ENCODE measurements around the gene FZD10. TPM values are rescaled to one million over a fixed set of nuclear protein-coding genes. Genes with fewer than 3 reads are reported as not detected.
A peak's percentile ranks its signal among the peaks of the same experiment; 100 is the strongest.

The FZD10 gene, protein sequence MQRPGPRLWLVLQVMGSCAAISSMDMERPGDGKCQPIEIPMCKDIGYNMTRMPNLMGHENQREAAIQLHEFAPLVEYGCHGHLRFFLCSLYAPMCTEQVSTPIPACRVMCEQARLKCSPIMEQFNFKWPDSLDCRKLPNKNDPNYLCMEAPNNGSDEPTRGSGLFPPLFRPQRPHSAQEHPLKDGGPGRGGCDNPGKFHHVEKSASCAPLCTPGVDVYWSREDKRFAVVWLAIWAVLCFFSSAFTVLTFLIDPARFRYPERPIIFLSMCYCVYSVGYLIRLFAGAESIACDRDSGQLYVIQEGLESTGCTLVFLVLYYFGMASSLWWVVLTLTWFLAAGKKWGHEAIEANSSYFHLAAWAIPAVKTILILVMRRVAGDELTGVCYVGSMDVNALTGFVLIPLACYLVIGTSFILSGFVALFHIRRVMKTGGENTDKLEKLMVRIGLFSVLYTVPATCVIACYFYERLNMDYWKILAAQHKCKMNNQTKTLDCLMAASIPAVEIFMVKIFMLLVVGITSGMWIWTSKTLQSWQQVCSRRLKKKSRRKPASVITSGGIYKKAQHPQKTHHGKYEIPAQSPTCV
- not detected for total RNA-seq

DNA sequence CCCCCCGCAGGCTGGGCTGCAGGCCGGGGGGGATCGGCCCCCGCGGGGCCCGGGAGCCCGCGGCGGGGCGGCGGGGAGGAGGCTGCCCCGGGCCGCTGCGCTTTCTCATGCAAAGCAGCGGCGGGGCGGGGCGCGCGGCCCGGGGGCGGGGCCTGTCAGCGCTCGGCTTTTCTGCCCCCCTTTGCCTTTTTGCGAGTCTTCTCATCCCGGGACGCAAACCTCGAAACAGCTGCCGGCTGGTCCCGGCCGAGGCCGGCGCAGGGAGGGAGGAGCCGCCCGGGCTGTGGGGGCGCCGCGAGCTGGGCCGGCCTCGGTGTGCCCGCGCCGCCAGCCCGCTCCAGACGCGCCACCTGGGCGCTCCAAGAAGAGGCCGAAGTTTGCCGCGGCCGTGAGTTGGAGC lies at the start of gene FZD10:
Gene FZD10 (plus strand): TSS at position 198 of the 400 bp plus-strand sequence. CDS start 479 bp downstream, outside the sequence.
- peak; percentile 29 for DNase-seq

DNA sequence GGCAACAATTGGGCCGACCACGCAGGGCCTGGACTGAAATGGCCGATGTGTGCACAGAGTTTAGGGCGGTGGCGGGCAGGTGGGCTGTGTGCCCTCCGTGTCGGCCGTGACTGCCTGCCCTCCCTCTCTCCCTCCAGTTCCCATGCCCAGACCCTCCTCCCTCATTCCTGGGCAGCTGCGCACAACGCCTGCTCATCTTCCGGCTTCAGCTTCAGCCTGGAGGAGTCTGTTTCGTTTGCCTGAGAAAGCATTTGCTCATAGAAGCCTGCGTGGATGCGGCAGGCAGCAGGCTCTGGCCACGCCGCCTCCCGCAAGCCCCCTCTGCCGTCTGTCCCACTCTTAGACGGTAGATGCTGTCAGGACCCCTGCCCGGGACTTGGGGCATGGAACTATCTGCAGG lies 47.3 kb upstream of the FZD10 start:
- Mint-ChIP-seq H3K27me3 (peaks cover 22% of the 10 kb centered on the region), H3K9me3 (no peaks in the 10 kb centered on the region), H3K27ac (no peak overlapping the region), H3K4me1 (no peaks in the 10 kb centered on the region), H3K36me3 (peaks cover 1% of the 10 kb centered on the region), H3K4me3 (no peak overlapping the region)
- DNase-seq: no peak

More for the DNA sequence above, at the start of gene FZD10:
- Mint-ChIP-seq H3K27ac (no peak within 1 kb of the TSS), H3K9me3 (no peaks in the 10 kb centered on the region), H3K27me3 (peaks cover 50% of the 10 kb centered on the region), H3K4me3 (peak within 1 kb of the TSS; percentile 22), H3K4me1 (no peaks in the 10 kb centered on the region), H3K36me3 (no peaks in the 10 kb centered on the region)

DNA sequence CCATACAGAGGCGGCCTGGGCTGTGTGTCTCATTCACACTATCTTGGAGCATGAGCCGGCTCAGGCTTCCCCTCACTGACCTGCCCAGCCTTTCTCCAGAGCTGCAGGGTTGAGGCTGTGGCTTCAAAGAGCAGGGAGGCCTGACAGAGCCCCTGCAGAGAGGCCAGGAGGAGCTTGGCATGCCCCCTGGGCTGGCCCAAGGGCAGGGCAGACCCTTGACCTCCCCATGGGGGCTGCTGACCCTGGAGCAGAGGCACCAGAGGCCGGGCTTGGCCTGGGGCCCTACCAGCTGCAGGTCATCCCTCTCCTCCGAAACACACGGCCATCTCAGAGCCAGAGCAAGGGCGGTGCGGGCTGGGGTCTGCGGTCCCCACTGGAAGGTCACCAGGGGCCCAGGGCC lies 46.6 kb upstream of the FZD10 start:
- DNase-seq: no peak
- Mint-ChIP-seq H3K36me3 (peaks cover 1% of the 10 kb centered on the region), H3K4me3 (no peak overlapping the region), H3K27me3 (peaks cover 20% of the 10 kb centered on the region), H3K9me3 (no peaks in the 10 kb centered on the region), H3K27ac (no peak overlapping the region), H3K4me1 (no peaks in the 10 kb centered on the region)

DNA sequence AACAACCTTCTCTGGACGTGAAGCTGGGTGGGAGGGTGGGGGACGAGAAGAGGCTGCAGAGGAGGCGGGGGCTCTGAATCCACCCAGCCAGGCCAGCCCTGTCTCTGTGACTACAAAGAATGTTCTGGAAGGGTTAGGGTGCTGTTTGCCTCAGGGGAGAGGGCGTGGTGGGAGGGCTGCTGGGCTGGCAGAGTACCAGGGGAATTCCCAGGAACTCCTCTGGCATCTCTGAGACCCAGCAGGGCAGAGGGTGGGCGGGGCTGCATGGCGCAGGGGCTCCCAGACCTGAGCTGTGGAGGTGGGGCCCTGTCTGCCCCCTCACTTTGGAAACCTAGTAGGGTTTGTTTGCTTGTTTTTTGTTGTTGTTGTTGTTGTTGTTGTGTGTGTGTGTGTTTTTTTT lies 45.5 kb upstream of the FZD10 start:
- Mint-ChIP-seq H3K27ac (no peak overlapping the region), H3K36me3 (peaks cover 1% of the 10 kb centered on the region), H3K9me3 (no peaks in the 10 kb centered on the region), H3K4me3 (no peak overlapping the region), H3K27me3 (peaks cover 26% of the 10 kb centered on the region), H3K4me1 (no peaks in the 10 kb centered on the region)
- no peak for DNase-seq

DNA sequence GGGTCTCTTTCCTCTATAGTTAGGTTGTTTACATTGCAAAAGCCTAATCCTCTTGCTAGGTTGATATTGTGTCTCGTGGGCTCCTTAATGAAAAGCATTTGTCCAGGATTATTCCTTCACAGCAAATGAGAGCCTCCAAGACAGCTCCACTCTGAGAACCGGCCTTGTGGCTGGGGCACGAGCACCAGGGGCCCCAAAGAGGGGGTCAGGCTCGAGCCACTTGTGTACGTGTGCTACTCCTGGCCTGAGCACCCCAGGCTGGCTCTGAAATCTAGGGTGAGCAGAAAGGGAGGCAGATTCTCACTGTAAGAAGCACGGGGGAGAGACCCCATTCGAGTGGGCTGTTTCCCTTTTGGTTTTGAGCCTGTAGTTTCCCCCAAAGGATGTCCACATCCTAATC lies 45.0 kb upstream of the FZD10 start:
- H3K27ac Mint-ChIP-seq: no peak overlapping the region
- H3K36me3 Mint-ChIP-seq: peaks cover 1% of the 10 kb centered on the region
- H3K4me3 Mint-ChIP-seq: no peak overlapping the region
- no peaks in the 10 kb centered on the region for H3K4me1 Mint-ChIP-seq
- H3K27me3 Mint-ChIP-seq: peaks cover 21% of the 10 kb centered on the region
- H3K9me3 Mint-ChIP-seq: no peaks in the 10 kb centered on the region
- DNase-seq: no peak

DNA sequence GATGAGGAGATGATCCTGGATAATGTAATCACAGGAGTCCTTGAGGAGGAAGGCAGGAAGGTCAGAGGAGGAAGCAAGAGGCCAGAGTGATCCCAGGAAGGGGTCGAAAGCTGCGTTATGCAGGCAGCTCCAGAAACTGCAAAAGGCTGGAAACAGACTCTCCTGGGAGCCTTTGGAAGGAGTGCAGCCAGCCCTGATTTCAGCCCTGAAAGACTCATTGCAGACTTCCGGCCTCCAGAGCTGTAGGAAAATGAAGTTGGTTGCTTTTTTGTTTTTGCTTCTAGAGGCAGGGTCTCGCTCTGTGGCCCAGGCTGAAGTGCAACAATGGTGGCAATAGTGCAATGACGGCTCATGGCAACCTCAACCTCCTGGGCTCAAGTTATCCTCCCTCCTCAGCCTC lies 44.6 kb upstream of the FZD10 start:
- Mint-ChIP-seq H3K4me3 (no peak overlapping the region), H3K9me3 (no peaks in the 10 kb centered on the region), H3K27me3 (peaks cover 19% of the 10 kb centered on the region), H3K4me1 (no peaks in the 10 kb centered on the region), H3K36me3 (peaks cover 1% of the 10 kb centered on the region), H3K27ac (no peak overlapping the region)
- no peak for DNase-seq

DNA sequence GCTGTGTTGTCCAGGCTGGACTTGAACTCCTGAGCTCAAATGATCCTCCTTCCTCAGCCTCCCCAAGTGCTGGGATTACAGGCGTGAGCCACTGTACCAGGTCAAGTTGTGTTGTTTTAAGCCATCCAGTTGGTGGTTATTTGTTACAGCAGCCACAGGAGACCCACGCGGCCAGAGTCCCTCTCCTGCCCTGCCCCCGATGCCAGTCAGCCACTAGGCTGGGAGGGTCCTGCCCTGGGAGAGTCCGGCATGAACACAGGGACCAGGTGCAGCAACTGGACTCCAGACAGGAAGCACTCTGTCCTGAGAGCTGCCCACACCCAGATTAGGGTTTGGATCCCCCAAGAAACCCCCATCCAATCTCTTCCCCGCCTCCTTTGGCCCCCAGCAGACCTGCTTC lies 44.1 kb upstream of the FZD10 start:
- Mint-ChIP-seq H3K36me3 (peaks cover 1% of the 10 kb centered on the region), H3K4me1 (no peaks in the 10 kb centered on the region)

DNA sequence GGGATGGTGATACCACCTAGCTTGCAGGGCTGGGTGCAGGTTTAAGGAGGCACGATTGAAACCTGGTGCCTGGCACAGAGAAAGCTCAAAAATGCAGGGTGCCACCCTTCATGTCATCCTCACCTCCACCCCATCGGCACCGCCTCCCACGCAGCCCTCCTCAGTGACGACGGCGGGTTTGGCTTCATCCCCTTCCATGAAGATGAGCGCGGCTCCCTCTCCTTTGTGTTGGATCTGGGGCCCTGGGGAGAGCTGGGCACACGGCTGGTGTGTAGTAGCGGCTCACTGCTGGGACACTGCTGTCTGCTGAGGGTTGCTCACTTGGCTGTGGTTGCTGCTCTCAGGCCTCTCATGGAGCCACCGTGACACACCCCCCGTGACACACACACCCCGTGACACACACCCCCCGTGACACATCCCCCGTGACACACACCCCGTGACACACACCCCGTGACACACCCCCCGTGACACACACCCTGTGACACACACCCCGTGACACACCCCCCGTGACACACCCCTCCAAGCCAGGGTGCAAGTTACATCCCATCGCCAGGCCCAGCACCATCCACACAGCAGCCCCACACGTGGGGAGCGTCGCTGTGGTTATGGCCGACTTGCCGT lies 42.9 kb upstream of the FZD10 start:
- Mint-ChIP-seq H3K4me1 (no peaks in the 10 kb centered on the region), H3K4me3 (no peak overlapping the region), H3K9me3 (no peaks in the 10 kb centered on the region), H3K27me3 (peaks cover 19% of the 10 kb centered on the region), H3K27ac (no peak overlapping the region), H3K36me3 (peaks cover 1% of the 10 kb centered on the region)
- no peak for DNase-seq

More for the DNA sequence above, 44.1 kb upstream of the FZD10 start:
- Mint-ChIP-seq H3K27me3 (peaks cover 19% of the 10 kb centered on the region), H3K4me3 (no peak overlapping the region), H3K27ac (no peak overlapping the region), H3K9me3 (no peaks in the 10 kb centered on the region)
- no peak for DNase-seq

DNA sequence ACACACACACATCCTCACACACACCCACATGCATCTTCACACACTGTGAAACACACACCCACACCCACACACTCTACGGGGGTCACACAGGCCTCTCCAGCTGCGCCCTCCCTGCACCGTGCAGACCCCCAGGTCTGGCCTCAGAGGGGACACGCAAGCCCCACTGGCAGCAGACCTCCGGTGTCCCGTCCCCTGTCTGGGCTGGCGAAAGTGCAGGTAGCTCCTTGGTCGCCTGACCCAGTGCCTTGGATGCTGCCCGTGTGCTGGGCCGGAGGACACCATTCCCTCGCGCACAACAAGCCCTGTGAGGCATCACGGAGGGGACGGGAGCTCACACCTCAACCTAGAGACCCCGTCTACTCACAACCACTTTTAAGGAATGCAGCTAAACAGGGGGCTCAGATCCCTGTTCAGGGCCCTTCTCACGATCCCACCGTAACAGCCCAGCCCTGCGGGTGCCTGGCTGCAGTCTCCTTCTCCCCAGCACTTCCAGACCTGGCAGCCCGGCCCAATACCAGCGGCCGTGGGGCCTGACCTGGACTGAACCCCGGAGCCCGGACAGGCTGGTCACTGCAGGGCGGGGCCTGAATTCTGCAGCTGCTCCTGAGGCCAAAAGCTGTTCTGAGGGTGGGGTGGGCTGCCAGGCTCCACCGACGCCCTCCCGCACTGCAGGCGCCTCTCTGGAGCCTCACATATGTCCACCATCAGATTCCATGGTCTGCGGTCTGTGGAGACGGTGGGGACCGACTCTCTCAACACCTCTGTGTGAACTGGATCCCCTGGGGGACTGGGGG lies 42.1 kb upstream of the FZD10 start:
- no peak overlapping the region for H3K4me3 Mint-ChIP-seq
- DNase-seq: no peak
- H3K4me1 Mint-ChIP-seq: no peaks in the 10 kb centered on the region
- no peak overlapping the region for H3K27ac Mint-ChIP-seq
- H3K36me3 Mint-ChIP-seq: peaks cover 1% of the 10 kb centered on the region
- no peaks in the 10 kb centered on the region for H3K9me3 Mint-ChIP-seq
- H3K27me3 Mint-ChIP-seq: peaks cover 19% of the 10 kb centered on the region

DNA sequence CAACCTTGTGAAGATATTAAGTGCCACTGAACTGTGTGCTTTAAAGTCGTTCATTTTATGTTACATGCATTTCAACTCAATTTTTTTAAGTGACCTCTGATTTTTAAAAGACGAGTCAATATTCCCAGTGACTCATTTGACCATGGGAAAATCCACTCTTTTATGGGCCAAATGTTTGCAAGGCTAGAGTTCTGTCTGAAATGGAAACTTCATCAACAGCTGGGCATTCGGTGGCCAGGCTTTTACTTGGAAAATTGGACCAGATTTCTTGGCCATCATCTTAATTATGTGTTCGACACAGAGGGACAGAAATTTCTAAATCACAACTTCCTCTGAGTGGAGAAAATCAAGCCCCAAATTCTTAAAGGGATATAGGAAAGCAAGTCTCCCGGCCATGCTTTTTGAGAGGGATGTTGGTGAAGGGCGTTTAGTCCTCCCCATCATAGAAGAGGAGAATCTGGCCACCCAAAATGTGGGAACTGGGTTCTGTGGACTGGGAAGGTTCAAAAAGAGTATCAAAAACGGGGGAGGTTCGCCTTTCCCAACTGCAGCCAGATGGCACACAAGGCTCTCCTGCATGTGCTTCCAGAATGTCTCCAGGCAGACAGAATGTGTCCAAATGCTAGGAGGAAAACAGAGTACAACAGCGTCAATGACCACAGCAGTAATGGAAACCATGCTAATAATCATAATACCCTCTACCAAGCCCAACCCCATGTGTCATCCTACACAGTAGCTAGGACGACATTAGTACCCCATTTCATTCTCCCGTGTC lies 40.9 kb upstream of the FZD10 start:
- DNase-seq: no peak
- Mint-ChIP-seq H3K36me3 (peaks cover 1% of the 10 kb centered on the region), H3K9me3 (no peaks in the 10 kb centered on the region), H3K4me3 (no peak overlapping the region), H3K27ac (no peak overlapping the region), H3K27me3 (peaks cover 19% of the 10 kb centered on the region), H3K4me1 (no peaks in the 10 kb centered on the region)

DNA sequence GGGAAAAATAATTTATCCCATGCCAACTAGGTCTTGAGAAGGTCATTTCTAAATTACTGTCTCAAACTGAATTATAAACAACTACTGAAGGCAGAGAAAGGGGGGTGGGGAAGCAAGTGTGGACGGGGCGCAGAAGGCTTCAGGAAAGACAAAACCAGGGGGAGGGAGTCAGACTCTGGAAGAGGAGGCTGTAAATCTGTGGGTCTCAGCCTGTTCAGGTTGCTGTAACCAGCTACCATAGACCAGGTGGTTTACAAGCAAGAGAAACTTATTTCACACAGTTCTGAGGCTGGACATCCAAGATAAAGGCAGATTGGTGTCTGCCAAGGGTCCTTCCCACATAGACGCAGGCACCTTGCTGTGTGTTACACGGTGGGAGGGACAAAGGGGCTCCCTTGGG lies 39.9 kb upstream of the FZD10 start:
- Mint-ChIP-seq H3K9me3 (no peaks in the 10 kb centered on the region), H3K27ac (no peak overlapping the region), H3K4me1 (no peaks in the 10 kb centered on the region), H3K27me3 (peaks cover 19% of the 10 kb centered on the region), H3K4me3 (no peak overlapping the region), H3K36me3 (peaks cover 1% of the 10 kb centered on the region)
- no peak for DNase-seq

DNA sequence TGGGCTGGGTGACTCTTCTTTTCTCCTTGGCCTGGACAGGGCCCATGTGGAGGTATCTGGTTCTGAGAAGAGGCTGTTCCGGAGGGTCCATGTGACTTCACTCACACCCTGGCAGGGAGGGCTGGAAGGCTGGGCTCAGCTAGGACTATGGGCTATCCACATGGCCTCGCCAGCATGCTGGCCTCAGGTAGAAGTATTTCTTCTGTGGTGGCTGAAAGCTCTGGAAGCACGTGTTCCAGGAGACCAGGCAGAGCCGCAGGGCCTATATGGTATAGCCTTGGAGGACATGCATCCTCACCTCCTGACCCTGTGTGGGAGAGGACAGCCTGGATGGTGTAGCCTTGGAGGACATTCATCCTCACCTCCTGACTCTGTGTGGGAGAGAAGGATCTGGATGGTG lies 38.2 kb upstream of the FZD10 start:
- no peaks in the 10 kb centered on the region for H3K4me1 Mint-ChIP-seq
- H3K27me3 Mint-ChIP-seq: peaks cover 14% of the 10 kb centered on the region
- peaks cover 1% of the 10 kb centered on the region for H3K36me3 Mint-ChIP-seq
- no peak overlapping the region for H3K27ac Mint-ChIP-seq
- no peak overlapping the region for H3K4me3 Mint-ChIP-seq
- no peak for DNase-seq
- H3K9me3 Mint-ChIP-seq: peaks cover under 1% of the 10 kb centered on the region

DNA sequence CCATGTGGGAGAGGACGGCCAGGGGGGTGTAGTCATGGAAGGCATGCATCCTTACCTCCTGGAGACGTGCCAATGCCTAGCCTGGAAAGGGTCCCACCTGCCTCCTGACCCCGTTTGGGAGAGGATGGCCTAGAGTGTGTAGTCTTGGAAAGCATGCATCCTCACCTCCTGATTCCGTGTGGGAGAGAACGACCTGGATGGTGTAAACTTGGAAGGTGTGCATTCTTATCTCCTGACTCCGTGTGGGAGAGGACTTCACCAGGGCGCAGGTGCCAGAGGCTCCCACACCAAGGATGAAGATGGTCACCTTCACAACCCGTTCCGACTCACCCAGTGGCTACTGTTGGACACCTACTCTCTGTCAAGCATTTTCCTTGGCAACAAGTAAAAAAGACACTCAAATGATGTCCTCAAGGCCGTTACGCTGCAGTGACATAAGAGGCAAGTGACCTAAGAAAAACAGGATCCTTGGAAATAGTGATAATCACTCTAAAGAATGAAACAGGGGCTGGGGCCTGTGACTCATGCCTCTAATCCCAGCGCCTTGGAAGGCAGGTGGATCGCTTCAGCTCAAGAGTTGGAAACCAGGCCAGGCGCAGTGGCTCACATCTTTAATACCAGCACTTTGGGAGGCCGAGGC lies 37.5 kb upstream of the FZD10 start:
- Mint-ChIP-seq H3K9me3 (peaks cover 3% of the 10 kb centered on the region), H3K4me3 (no peak overlapping the region), H3K4me1 (no peaks in the 10 kb centered on the region), H3K36me3 (peaks cover 1% of the 10 kb centered on the region), H3K27me3 (peaks cover 12% of the 10 kb centered on the region), H3K27ac (no peak overlapping the region)
- DNase-seq: no peak

DNA sequence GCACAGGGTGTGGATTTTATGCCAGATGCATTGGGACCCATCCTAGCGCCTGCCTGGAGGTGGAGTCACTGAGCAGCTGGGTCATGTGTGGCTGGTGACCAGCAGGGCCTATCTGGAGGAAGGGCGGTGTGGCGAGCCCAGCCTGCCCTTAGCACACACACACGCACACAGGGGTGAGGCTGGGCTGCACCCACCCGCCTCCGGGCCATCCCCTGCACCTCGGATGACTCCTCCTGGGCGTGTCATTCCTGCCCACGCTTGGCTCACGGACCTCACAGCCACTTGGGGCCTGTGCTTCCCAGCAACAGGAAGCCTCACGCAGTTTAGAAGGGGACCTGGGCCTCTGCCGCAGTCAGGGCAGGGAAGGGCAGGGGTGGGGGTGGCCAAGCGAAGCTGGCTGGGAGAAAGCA lies 36.2 kb upstream of the FZD10 start:
- Mint-ChIP-seq H3K27me3 (peaks cover 6% of the 10 kb centered on the region), H3K4me3 (no peak overlapping the region), H3K27ac (no peak overlapping the region), H3K9me3 (peaks cover 3% of the 10 kb centered on the region), H3K36me3 (no peaks in the 10 kb centered on the region), H3K4me1 (no peaks in the 10 kb centered on the region)
- no peak for DNase-seq

Data from activated naive CD8-positive, alpha-beta T cell treated with anti-CD3 and anti-CD28 coated beads for 36 hours (primary cell).